OCI-LY3 (cell line): ENCODE results near the gene HECW1.
"Not testable (repeated sequence)": the region's sequence is repeated elsewhere in the genome, so short reads cannot be mapped to it uniquely, and the experiment has no call there.

Experiments
- EZH2phosphoT487 ChIP-seq: fragments of 200-600 bp; shearing (Covaris generic); IDR thresholded peaks from 2 replicates; pipeline ENCODE4 v1.6.1; 2018; ENCODE audit warnings: antibody characterized with exemption, mixed run types, low read depth
- TF ChIP-seq, protein P1 (sequence below): fragments of 200-600, 300-600 bp; sonication (generic); IDR thresholded peaks from 2 replicates; pipeline ENCODE4 v1.5.1; 2014; ENCODE audit warnings: antibody characterized with exemption, low read length, low read depth

DNA sequence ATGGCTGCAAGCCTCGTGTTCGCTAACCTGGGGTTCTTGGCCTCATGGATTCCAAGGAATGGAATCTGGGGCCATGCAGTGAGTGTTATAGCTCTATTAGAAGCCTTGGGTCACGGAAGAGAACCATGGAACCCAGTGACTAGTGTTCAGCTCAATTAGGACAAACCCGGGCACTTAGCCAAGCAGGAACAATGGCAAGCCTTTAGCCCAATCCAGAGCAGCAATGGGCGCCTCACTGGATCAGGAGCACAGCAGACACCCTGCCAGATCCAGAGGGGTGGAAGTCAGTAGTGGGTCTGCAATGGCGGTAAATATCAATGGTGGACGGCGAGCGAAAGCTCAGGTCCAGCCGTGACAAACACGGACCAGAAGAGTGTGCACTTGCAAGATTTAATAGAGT is 98.1 kb downstream of the HECW1 start:
- TF ChIP-seq, protein P1, sequence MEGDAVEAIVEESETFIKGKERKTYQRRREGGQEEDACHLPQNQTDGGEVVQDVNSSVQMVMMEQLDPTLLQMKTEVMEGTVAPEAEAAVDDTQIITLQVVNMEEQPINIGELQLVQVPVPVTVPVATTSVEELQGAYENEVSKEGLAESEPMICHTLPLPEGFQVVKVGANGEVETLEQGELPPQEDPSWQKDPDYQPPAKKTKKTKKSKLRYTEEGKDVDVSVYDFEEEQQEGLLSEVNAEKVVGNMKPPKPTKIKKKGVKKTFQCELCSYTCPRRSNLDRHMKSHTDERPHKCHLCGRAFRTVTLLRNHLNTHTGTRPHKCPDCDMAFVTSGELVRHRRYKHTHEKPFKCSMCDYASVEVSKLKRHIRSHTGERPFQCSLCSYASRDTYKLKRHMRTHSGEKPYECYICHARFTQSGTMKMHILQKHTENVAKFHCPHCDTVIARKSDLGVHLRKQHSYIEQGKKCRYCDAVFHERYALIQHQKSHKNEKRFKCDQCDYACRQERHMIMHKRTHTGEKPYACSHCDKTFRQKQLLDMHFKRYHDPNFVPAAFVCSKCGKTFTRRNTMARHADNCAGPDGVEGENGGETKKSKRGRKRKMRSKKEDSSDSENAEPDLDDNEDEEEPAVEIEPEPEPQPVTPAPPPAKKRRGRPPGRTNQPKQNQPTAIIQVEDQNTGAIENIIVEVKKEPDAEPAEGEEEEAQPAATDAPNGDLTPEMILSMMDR, result not testable (repeated sequence)
- TF ChIP-seq EZH2phosphoT487, result not testable (repeated sequence)
